K562 (cell line): ENCODE results near the gene FRMD3. TPM values are rescaled to one million over a fixed set of nuclear protein-coding genes. Genes with fewer than 3 reads are reported as not detected.

Experiments
- ATAC-seq: fragments of 200-7000 bp; cut with Tn5 transposase; 3 replicates; pipeline ENCODE4 v1.9.1; 2020; ENCODE audit warnings: moderate library complexity
- BruUV-seq: library from RNA; stranded (reverse); fragments of 400-500 nt; replicated peaks from 2 replicates; lab custom pipeline; 2021; lab: Mats Ljungman, UMichigan
- CTCF ChIA-PET: fragments of 300-600 bp; formaldehyde crosslinking; extraction: SDS; loops from one replicate; lab custom pipeline; 2021; ENCODE audit warnings: low intra/inter-chr PET ratio; lab: Yijun Ruan, JAX
- POLR2A ChIA-PET: fragments of 300-600, 350-650 bp; sonication (Branson Sonifier 250); formaldehyde crosslinking; extraction: SDS; loops from one replicate; lab custom pipeline; 2021; ENCODE audit warnings: antibody characterized with exemption, inconsistent platforms; lab: Yijun Ruan, JAX
- DNase-seq, 4 experiments: peaks; one replicate each; pipeline versions ENCODE4 v3.0.0 to v3.0.0-alpha.2; 2011 to 2018; ENCODE audit warnings: low spot score in 3 of 4, mixed read lengths in 3 of 4; ENCODE audit errors: extremely low read depth in 1 of 4
- FAIRE-seq: peaks from 2 replicates; lab custom pipeline; 2011; peaks lifted over from hg19 to GRCh38; lab: Jason Lieb, UNC
- H2AFZ ChIP-seq: 2 replicates; pipeline ENCODE4 v1.6.0; 2011; ENCODE audit warnings: low read depth, low read length, control low read depth, inconsistent platforms
- H3K27ac ChIP-seq: fragments of 200-600 bp; 3 replicates; pipeline ENCODE4 v1.8.0; 2011; ENCODE audit warnings: low read depth, mild to moderate bottlenecking, control low read depth, inconsistent platforms, low read length, moderate library complexity, mixed read lengths; ENCODE audit errors: extremely low read depth
- H3K27me3 ChIP-seq, 2 experiments: fragments of 300-600 bp in 1 of 2; 2 replicates in 1 of 2; 3 replicates in 1 of 2; pipeline versions ENCODE4 v1.6.0 to v1.8.0; 2011; ENCODE audit warnings: inconsistent platforms in 2 of 2, low read length in 2 of 2, mild to moderate bottlenecking in 1 of 2, mixed read lengths in 1 of 2, moderate library complexity in 1 of 2; ENCODE audit not compliant: control insufficient read depth in 2 of 2, insufficient read depth in 2 of 2
- H3K36me3 ChIP-seq: fragments of 300-600 bp; 3 replicates; pipeline ENCODE4 v1.8.0; 2011; ENCODE audit warnings: mild to moderate bottlenecking, low read length, inconsistent platforms; ENCODE audit not compliant: control insufficient read depth, insufficient read depth
- H3K4me1 ChIP-seq, 2 experiments: fragments of 200-600 bp in 1 of 2; replicated peaks in 1 of 2; 2 replicates in 1 of 2; 3 replicates in 1 of 2; pipeline versions ENCODE4 v1.5.1 to v1.8.0; 2011; ENCODE audit warnings: inconsistent platforms in 2 of 2, low read length in 2 of 2, mild to moderate bottlenecking in 1 of 2, mixed read lengths in 1 of 2, moderate library complexity in 1 of 2; ENCODE audit not compliant: control insufficient read depth in 2 of 2, insufficient read depth in 2 of 2
- H3K4me2 ChIP-seq: 2 replicates; pipeline ENCODE4 v1.6.1; 2011; ENCODE audit warnings: low read length, control low read depth, inconsistent platforms, mixed read lengths; ENCODE audit not compliant: insufficient read depth
- H3K4me3 ChIP-seq: fragments of 200-600 bp; sonication (generic), shearing (Covaris generic); 2 replicates; pipeline ENCODE4 v1.5.1; 2016; ENCODE audit warnings: control low read depth, inconsistent platforms
- H3K79me2 ChIP-seq: fragments of 200-600 bp; 3 replicates; pipeline ENCODE4 v1.8.0; 2011; ENCODE audit warnings: low read length, inconsistent platforms; ENCODE audit not compliant: control insufficient read depth, insufficient read depth
- H3K9ac ChIP-seq, 2 experiments: 2 replicates each; pipeline versions ENCODE4 v1.6.0 to v1.6.1; 2011; ENCODE audit warnings: low read depth in 2 of 2, low read length in 2 of 2, control low read depth in 1 of 2, inconsistent platforms in 1 of 2, mild to moderate bottlenecking in 1 of 2, mixed read lengths in 1 of 2; ENCODE audit not compliant: insufficient read depth in 1 of 2
- H3K9me1 ChIP-seq: one replicate; pipeline ENCODE4 v1.6.0; 2011; ENCODE audit warnings: inconsistent platforms, mild to moderate bottlenecking, low read length, moderate library complexity; ENCODE audit not compliant: control insufficient read depth, insufficient read depth
- H3K9me3 ChIP-seq: replicated peaks from 2 replicates; pipeline ENCODE4 v1.5.1; 2011; ENCODE audit warnings: low read depth, low read length, inconsistent platforms; ENCODE audit not compliant: control insufficient read depth, insufficient read depth
- H4K20me1 ChIP-seq: replicated peaks from 2 replicates; pipeline ENCODE4 v1.6.1; 2011; ENCODE audit warnings: low read length, inconsistent platforms, mixed read lengths; ENCODE audit not compliant: control insufficient read depth, insufficient read depth
- ARID1B ChIP-seq: fragments of 450-650 bp; IDR thresholded peaks from 2 replicates; pipeline ENCODE4 v1.6.1; 2016; ENCODE audit warnings: antibody characterized with exemption, mild to moderate bottlenecking, inconsistent platforms
- CBFA2T3 ChIP-seq: fragments of 450-650 bp; IDR thresholded peaks from 2 replicates; pipeline ENCODE4 v1.6.1; 2017
- PKNOX1 ChIP-seq: fragments of 450-650 bp; IDR thresholded peaks from 2 replicates; pipeline ENCODE4 v1.6.1; 2016
- SNRNP70 ChIP-seq: fragments of 200-400 bp; formaldehyde crosslinking; optimal IDR thresholded peaks from 2 replicates; pipeline ENCODE3; 2017; ENCODE audit warnings: low read depth, low read length
- WGBS: fragments of 100-300 bp; shearing (Covaris generic); methylation state at CpG from one replicate; pipeline ENCODE4 v1.1.6; 2016; ENCODE audit warnings: low coverage, mixed read lengths; ENCODE audit not compliant: insufficient coverage; ENCODE audit errors: missing lambda C conversion rate; 5-methylcytosine and 5-hydroxymethylcytosine counted together
- in situ Hi-C: fragments of 300-500 bp; cut with MboI; formaldehyde crosslinking; loops from 4 replicates; pipeline ENCODE4 v1.15.0; 2018; ENCODE audit warnings: inconsistent platforms, mixed read lengths
- intact Hi-C: fragments of 100-400 bp; cut with micrococcal nuclease; formaldehyde crosslinking; loops from 2 replicates; pipeline ENCODE4 v1.14.2; 2022
- polyA plus RNA-seq, 8 experiments: library from polyadenylated mRNA; depleted of rRNA in 4 of 8; stranded (reverse) in 5 of 8; unstranded in 3 of 8; fragments of >200 nt; fragmentation: Nextera tagmentation in 2 of 8; fragmentation: Illumina TruSeq in 1 of 8; extraction: Ambion mirVana in 2 of 8; extraction: Trizol in 1 of 8; gene quantifications; 2 replicates each; pipeline versions ENCODE4 v1.2.1 to v1.2.3, GENCODE V29; 2011 to 2014; ENCODE audit warnings: inconsistent platforms in 1 of 8, missing spikeins in 1 of 8
- total RNA-seq, 7 experiments: library from RNA; depleted of rRNA in 6 of 7; stranded (reverse); fragments of >200 nt in 6 of 7; fragmentation: Illumina TruSeq in 2 of 7; extraction: Trizol in 2 of 7; gene quantifications; 2 replicates each; pipeline versions ENCODE4 v1.2.1 to v1.2.3, GENCODE V29; 2011 to 2021; ENCODE audit warnings: low replicate concordance in 1 of 7

Gene FRMD3
- total and polyA plus RNA-seq, 9 of the 15 experiments (the other 6 are each of a cell fraction or from before 2014, with no cell fraction given) = 0.09 to 0.51 (median 0.21) TPM

- no peaks in the 10 kb centered on the region for H3K9me3 ChIP-seq
- POLR2A ChIA-PET = no interaction called here
- CTCF ChIA-PET = no interaction called here
- no peak overlapping the region for H2AFZ ChIP-seq
- under 1% methylated on average over 8 of the region's 14 CpGs for WGBS
- no peak overlapping the region for H3K4me3 ChIP-seq
- no peaks in the 10 kb centered on the region; a peak in 2 of 5 replicates for H3K4me1 ChIP-seq
- FAIRE-seq (no peak), DNase-seq (peak in 2 of 4 experiments; percentile 6), ATAC-seq (no peak)
- H3K79me2 ChIP-seq = no peaks in the 10 kb centered on the region
- no peak overlapping the region for H3K4me2 ChIP-seq
- no peaks in the 10 kb centered on the region for H3K9me1 ChIP-seq
- in situ Hi-C loops (no loop called here), intact Hi-C loops (no loop called here)
- H3K36me3 ChIP-seq = no peaks in the 10 kb centered on the region
- peak; percentile 37 for TF ChIP-seq CBFA2T3
- 0 out of 2 replicates have a peak, but pooled peaks have one; percentile 14 for TF ChIP-seq ARID1B
- no peak for TF ChIP-seq SNRNP70
- no peak for TF ChIP-seq PKNOX1
- no peaks in the 10 kb centered on the region for H3K27me3 ChIP-seq
- no peak overlapping the region for H3K27ac ChIP-seq
- no peak overlapping the region for H3K9ac ChIP-seq
- no TSS peak for BruUV-seq
- H4K20me1 ChIP-seq = no peaks in the 10 kb centered on the region
Measured at GRCh38 chr9:83423815-83424707, 114.1 kb downstream of the FRMD3 start.
